H1 (cell line): ENCODE results near the gene ADPRS.

Source experiments
- CHD2 ChIP-seq: IDR thresholded peaks from 2 replicates; pipeline ENCODE4 v1.6.1; 2012; ENCODE audit warnings: low read length, improper control_type of control experiment
- EP300 ChIP-seq, 2 experiments: IDR thresholded peaks; 1 replicate in 1 of 2; 2 replicates in 1 of 2; pipeline ENCODE4 v1.6.1; 2011 to 2012; ENCODE audit warnings: low read depth in 2 of 2, low read length in 2 of 2, mild to moderate bottlenecking in 2 of 2, borderline replicate concordance in 1 of 2, inconsistent platforms in 1 of 2, moderate library complexity in 1 of 2
- GABPA ChIP-seq: IDR thresholded peaks from 2 replicates; pipeline ENCODE4 v1.6.1; 2011; ENCODE audit warnings: mild to moderate bottlenecking, low read length, moderate library complexity, borderline replicate concordance; ENCODE audit not compliant: insufficient read depth
- KDM4A ChIP-seq: IDR thresholded peaks from one replicate; pipeline ENCODE4 v1.7.1; 2012; ENCODE audit warnings: low read depth, mild to moderate bottlenecking, moderate library complexity, low read length, inconsistent platforms; ENCODE audit not compliant: severe bottlenecking
- MAFK ChIP-seq: IDR thresholded peaks from 2 replicates; pipeline ENCODE4 v1.6.1; 2012; ENCODE audit warnings: low read depth, mild to moderate bottlenecking, improper control_type of control experiment, low read length
- POLR2A ChIP-seq, 2 experiments: IDR thresholded peaks; 1 replicate in 1 of 2; 2 replicates in 1 of 2; pipeline ENCODE4 v1.6.1; 2011; ENCODE audit warnings: low read depth in 2 of 2, low read length in 2 of 2, mild to moderate bottlenecking in 2 of 2; ENCODE audit errors: control extremely low read depth in 1 of 2
- SP2 ChIP-seq: IDR thresholded peaks from 2 replicates; pipeline ENCODE4 v1.6.1; 2012; ENCODE audit warnings: mild to moderate bottlenecking, low read length, inconsistent platforms
- SRF ChIP-seq: IDR thresholded peaks from 2 replicates; pipeline ENCODE4 v1.6.1; 2011; ENCODE audit warnings: mild to moderate bottlenecking, low read depth, low read length, moderate library complexity
- TAF1 ChIP-seq: IDR thresholded peaks from 2 replicates; pipeline ENCODE4 v1.6.1; 2011; ENCODE audit warnings: mild to moderate bottlenecking, low read depth, low read length
- TF ChIP-seq, protein P1 (sequence below), 3 experiments: IDR thresholded peaks; 1 replicate in 2 of 3; 2 replicates in 1 of 3; pipeline versions ENCODE4 v1.5.1 to v1.6.1; 2011; ENCODE audit warnings: low read length in 3 of 3, mild to moderate bottlenecking in 3 of 3, inconsistent platforms in 2 of 3, low read depth in 1 of 3, moderate library complexity in 1 of 3; ENCODE audit not compliant: insufficient read depth in 1 of 3; ENCODE audit errors: control extremely low read depth in 1 of 3
- TF ChIP-seq, protein P2 (sequence below): IDR thresholded peaks from 2 replicates; pipeline ENCODE4 v1.6.1; 2011; ENCODE audit warnings: low read length, improper control_type of control experiment

DNA sequence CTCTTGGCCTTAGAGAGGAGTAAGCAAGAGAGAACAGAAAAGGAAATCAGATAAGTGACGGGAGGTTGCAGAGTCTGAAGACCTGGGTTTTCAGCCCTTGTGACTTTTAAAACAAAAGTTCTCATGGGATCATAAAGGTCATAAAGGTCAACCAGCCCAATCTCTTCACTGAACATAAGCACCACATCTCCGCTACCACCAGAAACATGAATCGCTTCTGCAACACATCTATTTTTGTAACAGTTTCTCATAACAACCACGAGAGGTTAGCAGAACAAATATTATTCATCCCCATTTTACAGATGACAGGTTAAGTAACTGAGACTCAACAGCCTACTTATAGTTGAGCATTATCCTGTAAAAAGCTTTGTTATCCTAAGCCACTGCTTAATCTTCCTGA is 54.7 kb downstream of the ADPRS start:
- TF ChIP-seq EP300 (IDR thresholded peaks at IDR 0.05; ENCODE audit: borderline replicate concordance in 1 of 2, low read depth in 2 of 2, low read length in 2 of 2) (no peak), TAF1 (no peak), SP2 (no peak), SRF (no peak), KDM4A (no peak), MAFK (no peak), POLR2A (IDR thresholded peaks at IDR 0.05; ENCODE audit: control extremely low read depth in 1 of 2, low read depth in 2 of 2, low read length in 2 of 2) (no peak), GABPA (no peak), CHD2 (no peak)
- TF ChIP-seq, protein P1, sequence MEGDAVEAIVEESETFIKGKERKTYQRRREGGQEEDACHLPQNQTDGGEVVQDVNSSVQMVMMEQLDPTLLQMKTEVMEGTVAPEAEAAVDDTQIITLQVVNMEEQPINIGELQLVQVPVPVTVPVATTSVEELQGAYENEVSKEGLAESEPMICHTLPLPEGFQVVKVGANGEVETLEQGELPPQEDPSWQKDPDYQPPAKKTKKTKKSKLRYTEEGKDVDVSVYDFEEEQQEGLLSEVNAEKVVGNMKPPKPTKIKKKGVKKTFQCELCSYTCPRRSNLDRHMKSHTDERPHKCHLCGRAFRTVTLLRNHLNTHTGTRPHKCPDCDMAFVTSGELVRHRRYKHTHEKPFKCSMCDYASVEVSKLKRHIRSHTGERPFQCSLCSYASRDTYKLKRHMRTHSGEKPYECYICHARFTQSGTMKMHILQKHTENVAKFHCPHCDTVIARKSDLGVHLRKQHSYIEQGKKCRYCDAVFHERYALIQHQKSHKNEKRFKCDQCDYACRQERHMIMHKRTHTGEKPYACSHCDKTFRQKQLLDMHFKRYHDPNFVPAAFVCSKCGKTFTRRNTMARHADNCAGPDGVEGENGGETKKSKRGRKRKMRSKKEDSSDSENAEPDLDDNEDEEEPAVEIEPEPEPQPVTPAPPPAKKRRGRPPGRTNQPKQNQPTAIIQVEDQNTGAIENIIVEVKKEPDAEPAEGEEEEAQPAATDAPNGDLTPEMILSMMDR (IDR thresholded peaks at IDR 0.05; ENCODE audit: control extremely low read depth in 1 of 3, insufficient read depth in 1 of 3, low read depth in 1 of 3, low read length in 3 of 3) = no peak
- TF ChIP-seq, protein P2, sequence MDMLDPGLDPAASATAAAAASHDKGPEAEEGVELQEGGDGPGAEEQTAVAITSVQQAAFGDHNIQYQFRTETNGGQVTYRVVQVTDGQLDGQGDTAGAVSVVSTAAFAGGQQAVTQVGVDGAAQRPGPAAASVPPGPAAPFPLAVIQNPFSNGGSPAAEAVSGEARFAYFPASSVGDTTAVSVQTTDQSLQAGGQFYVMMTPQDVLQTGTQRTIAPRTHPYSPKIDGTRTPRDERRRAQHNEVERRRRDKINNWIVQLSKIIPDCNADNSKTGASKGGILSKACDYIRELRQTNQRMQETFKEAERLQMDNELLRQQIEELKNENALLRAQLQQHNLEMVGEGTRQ = no peak
